Middle frontal gyrus (tissue), 1 donor: ENCODE results near the gene CTAGE9.

ENCODE experiments used
- DNase-seq: peaks from one replicate; pipeline ENCODE4 v3.0.0-alpha.2; 2015; ENCODE audit warnings: low spot score; ENCODE audit errors: extremely low spot score

Gene CTAGE9

GRCh38 chr6:131680868-131681267, 29.9 kb downstream of the CTAGE9 start:
- DNase-seq: no peak

DNA sequence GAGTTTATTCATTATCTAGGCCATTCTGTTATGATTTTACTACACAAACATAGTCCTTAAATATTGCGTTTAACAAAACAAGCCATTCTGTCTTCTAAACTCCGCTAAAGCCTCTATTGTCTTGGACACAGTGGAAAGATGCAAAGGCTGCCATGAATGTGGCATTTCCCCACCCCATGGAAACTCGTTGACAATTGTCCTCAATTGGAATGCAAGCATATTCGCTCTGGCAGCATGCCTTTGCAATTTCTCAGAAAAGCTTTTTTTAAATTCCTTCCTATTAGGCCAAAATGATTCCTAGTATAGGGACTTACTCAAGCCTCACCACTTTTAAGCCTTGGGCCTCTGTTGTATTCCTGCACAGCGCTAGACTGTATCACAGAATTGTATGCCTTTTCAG, 32.4 kb downstream of the CTAGE9 start:
- DNase-seq: no peak

- no peak for DNase-seq
These were observed 37.6 kb downstream of the CTAGE9 start for GRCh38 chr6:131673184-131673583.

GRCh38 chr6:131669891-131670290, 40.9 kb downstream of the CTAGE9 start:
- no peak for DNase-seq

GRCh38 chr6:131663578-131664165, 47.1 kb downstream of the CTAGE9 start:
- DNase-seq: no peak

DNA sequence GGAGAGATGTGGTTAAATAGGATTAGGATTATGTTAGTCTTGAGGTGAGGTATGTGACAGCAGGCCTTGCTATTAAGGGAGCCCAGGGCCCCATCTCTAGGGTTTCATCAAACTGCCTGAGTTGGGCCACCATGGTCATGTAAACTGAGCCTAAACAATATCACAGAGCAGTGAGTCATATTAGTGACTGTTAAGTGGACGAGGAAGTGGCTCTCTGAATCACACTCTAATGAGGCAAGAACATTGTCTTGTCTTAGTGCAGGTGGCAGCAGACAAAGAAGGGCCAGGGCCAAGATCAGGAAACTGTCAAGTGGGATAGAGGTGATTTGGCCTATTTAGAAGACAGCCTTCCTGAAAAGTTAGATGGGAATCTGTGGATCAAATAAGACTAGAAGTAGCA, 50.6 kb downstream of the CTAGE9 start:
- no peak for DNase-seq
